Measurements from ENCODE around the gene PCDHGA7.

- TF ChIP-seq, protein P1, sequence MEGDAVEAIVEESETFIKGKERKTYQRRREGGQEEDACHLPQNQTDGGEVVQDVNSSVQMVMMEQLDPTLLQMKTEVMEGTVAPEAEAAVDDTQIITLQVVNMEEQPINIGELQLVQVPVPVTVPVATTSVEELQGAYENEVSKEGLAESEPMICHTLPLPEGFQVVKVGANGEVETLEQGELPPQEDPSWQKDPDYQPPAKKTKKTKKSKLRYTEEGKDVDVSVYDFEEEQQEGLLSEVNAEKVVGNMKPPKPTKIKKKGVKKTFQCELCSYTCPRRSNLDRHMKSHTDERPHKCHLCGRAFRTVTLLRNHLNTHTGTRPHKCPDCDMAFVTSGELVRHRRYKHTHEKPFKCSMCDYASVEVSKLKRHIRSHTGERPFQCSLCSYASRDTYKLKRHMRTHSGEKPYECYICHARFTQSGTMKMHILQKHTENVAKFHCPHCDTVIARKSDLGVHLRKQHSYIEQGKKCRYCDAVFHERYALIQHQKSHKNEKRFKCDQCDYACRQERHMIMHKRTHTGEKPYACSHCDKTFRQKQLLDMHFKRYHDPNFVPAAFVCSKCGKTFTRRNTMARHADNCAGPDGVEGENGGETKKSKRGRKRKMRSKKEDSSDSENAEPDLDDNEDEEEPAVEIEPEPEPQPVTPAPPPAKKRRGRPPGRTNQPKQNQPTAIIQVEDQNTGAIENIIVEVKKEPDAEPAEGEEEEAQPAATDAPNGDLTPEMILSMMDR (IDR thresholded peaks at IDR 0.05), result no peak
- no peak for TF ChIP-seq POLR2A (IDR thresholded peaks at IDR 0.05)
- no peak for TF ChIP-seq POLR2AphosphoS5 (IDR thresholded peaks at IDR 0.05; ENCODE audit: insufficient read depth in 1 of 2, low read depth in 1 of 2)
Measured at GRCh38 chr5:141343953-141344463, 38.5 kb upstream of the PCDHGA7 start.
